Activated CD4-positive, alpha-beta memory T cell treated with anti-CD3 and anti-CD28 coated beads for 36 hours (primary cell): ENCODE measurements around the gene RIMS4. TPM values are rescaled to one million over a fixed set of nuclear protein-coding genes. Genes with fewer than 3 reads are reported as not detected.
A peak's percentile ranks its signal among the peaks of the same experiment; 100 is the strongest.

Source experiments
- CTCF ChIA-PET: fragments of 350-600 bp; sonication (Branson Sonifier 250); formaldehyde crosslinking; loops from one replicate; lab custom pipeline; 2021; ENCODE audit warnings: antibody characterized with exemption, inconsistent platforms; lab: Charles Lee
- POLR2A ChIA-PET: fragments of 350-600 bp; sonication (Branson Sonifier 250); formaldehyde crosslinking; loops from one replicate; lab custom pipeline; 2021; ENCODE audit warnings: antibody characterized with exemption; lab: Charles Lee
- DNase-seq: peaks from one replicate; pipeline ENCODE4 v3.0.0-alpha.2; 2020
- H3K27ac Mint-ChIP-seq: one replicate; pipeline ENCODE4 v1.8.0; 2021; ENCODE audit warnings: mixed read lengths
- H3K27me3 Mint-ChIP-seq: one replicate; pipeline ENCODE4 v1.8.0; 2021; ENCODE audit warnings: mixed read lengths
- H3K36me3 Mint-ChIP-seq: one replicate; pipeline ENCODE4 v1.8.0; 2021; ENCODE audit warnings: mixed read lengths
- H3K4me1 Mint-ChIP-seq: one replicate; pipeline ENCODE4 v1.8.0; 2021; ENCODE audit warnings: low read depth, mixed read lengths
- H3K4me3 Mint-ChIP-seq: one replicate; pipeline ENCODE4 v1.8.0; 2021; ENCODE audit warnings: mild to moderate bottlenecking, mixed read lengths
- H3K9me3 Mint-ChIP-seq: one replicate; pipeline ENCODE4 v1.8.0; 2021; ENCODE audit warnings: mixed read lengths
- intact Hi-C: fragments of 100-400 bp; cut with micrococcal nuclease; formaldehyde crosslinking; loops from one replicate; pipeline ENCODE4 v1.15.1; 2023
- total RNA-seq, 2 experiments: library from RNA; stranded (reverse); gene quantifications; one replicate each; pipeline ENCODE4 v1.2.3, GENCODE V29; 2021

The RIMS4 gene
- total RNA-seq, 2 experiments from 2014 or later, result not detected

GRCh38 chr20:44743080-44743701 lies 67.2 kb downstream of the RIMS4 start:
- CTCF ChIA-PET, result interaction anchor here (1.1 to 1.7 kb wide), 4 partner anchors 10 to 60 kb away, joined by 4 to 6 read pairs (median 4); no protein-coding TSS in a partner anchor

GRCh38 chr20:44742304-44743079 lies 67.9 kb downstream of the RIMS4 start:
- no peak for DNase-seq
- Mint-ChIP-seq H3K27ac (no peak overlapping the region), H3K4me3 (no peak overlapping the region), H3K9me3 (no peaks in the 10 kb centered on the region), H3K27me3 (peaks cover 5% of the 10 kb centered on the region), H3K4me1 (peaks cover 15% of the 10 kb centered on the region), H3K36me3 (no peaks in the 10 kb centered on the region)
- POLR2A ChIA-PET, result no interaction called here
- CTCF ChIA-PET, result interaction anchor here (1.0 to 1.6 kb wide), 2 partner anchors 59 to 124 kb away, joined by 4 read pairs; no protein-coding TSS in a partner anchor
- intact Hi-C loops, result no loop called here

More at GRCh38 chr20:44743080-44743701, 67.2 kb downstream of the RIMS4 start:
- no peak for DNase-seq
- POLR2A ChIA-PET, result no interaction called here
- Mint-ChIP-seq H3K4me3 (no peak overlapping the region), H3K4me1 (peaks cover 15% of the 10 kb centered on the region), H3K27ac (no peak overlapping the region), H3K36me3 (no peaks in the 10 kb centered on the region), H3K27me3 (peaks cover 5% of the 10 kb centered on the region), H3K9me3 (no peaks in the 10 kb centered on the region)
- intact Hi-C loops, result no loop called here

- H3K27ac Mint-ChIP-seq, result no peak overlapping the region
- no peaks in the 10 kb centered on the region for H3K36me3 Mint-ChIP-seq
Observed at GRCh38 chr20:44739942-44740341, 70.4 kb downstream of the RIMS4 start.

GRCh38 chr20:44738813-44739477 lies 71.4 kb downstream of the RIMS4 start:
- peak overlapping the region; percentile 31 for H3K4me3 Mint-ChIP-seq
- H3K9me3 Mint-ChIP-seq, result peaks cover 7% of the 10 kb centered on the region
- peaks cover 14% of the 10 kb centered on the region for H3K4me1 Mint-ChIP-seq
- intact Hi-C loops, result no loop called here
- POLR2A ChIA-PET, result no interaction called here
- no peaks in the 10 kb centered on the region for H3K27me3 Mint-ChIP-seq
- H3K27ac Mint-ChIP-seq, result no peak overlapping the region
- CTCF ChIA-PET, result interaction anchor here (1.0 to 3.7 kb wide), 2 partner anchors 9 to 54 kb away, joined by 3 to 31 read pairs; no protein-coding TSS in a partner anchor
- DNase-seq, result peak; percentile 71
- no peaks in the 10 kb centered on the region for H3K36me3 Mint-ChIP-seq

More at GRCh38 chr20:44739942-44740341, 70.4 kb downstream of the RIMS4 start:
- no peak for DNase-seq
- Mint-ChIP-seq H3K9me3 (peaks cover 7% of the 10 kb centered on the region), H3K4me3 (no peak overlapping the region), H3K27me3 (no peaks in the 10 kb centered on the region), H3K4me1 (peaks cover 14% of the 10 kb centered on the region)
- POLR2A ChIA-PET, result no interaction called here
- CTCF ChIA-PET, result interaction anchor here (3.7 kb wide), 1 partner anchor 8 kb away, joined by 31 read pairs; no protein-coding TSS in a partner anchor
- intact Hi-C loops, result no loop called here

GRCh38 chr20:44737116-44737515 lies 73.2 kb downstream of the RIMS4 start:
- H3K9me3 Mint-ChIP-seq, result peaks cover 7% of the 10 kb centered on the region
- no peak for DNase-seq
- no peak overlapping the region for H3K4me3 Mint-ChIP-seq
- intact Hi-C loops, result no loop called here
- H3K27ac Mint-ChIP-seq, result no peak overlapping the region
- POLR2A ChIA-PET, result no interaction called here
- CTCF ChIA-PET, result interaction anchor here (0.7 to 3.7 kb wide), 4 partner anchors 11 to 54 kb away, joined by 3 to 31 read pairs (median 6); no protein-coding TSS in a partner anchor
- H3K27me3 Mint-ChIP-seq, result no peaks in the 10 kb centered on the region
- H3K4me1 Mint-ChIP-seq, result peaks cover 23% of the 10 kb centered on the region
- no peaks in the 10 kb centered on the region for H3K36me3 Mint-ChIP-seq

GRCh38 chr20:44736170-44737021 lies 74.0 kb downstream of the RIMS4 start:
- H3K4me1 Mint-ChIP-seq, result peaks cover 26% of the 10 kb centered on the region
- ChIA-PET CTCF (interaction anchor here (1.4 to 3.7 kb wide), 3 partner anchors 11 to 53 kb away, joined by 5 to 31 read pairs (median 6); no protein-coding TSS in a partner anchor), POLR2A (no interaction called here)
- peak; percentile 31 for DNase-seq
- peaks cover 7% of the 10 kb centered on the region for H3K9me3 Mint-ChIP-seq
- intact Hi-C loops, result no loop called here
- no peaks in the 10 kb centered on the region for H3K36me3 Mint-ChIP-seq
- H3K27me3 Mint-ChIP-seq, result no peaks in the 10 kb centered on the region
- peak overlapping the region; percentile 31 for H3K4me3 Mint-ChIP-seq
- H3K27ac Mint-ChIP-seq, result no peak overlapping the region

- Mint-ChIP-seq H3K36me3 (no peaks in the 10 kb centered on the region), H3K4me3 (no peak overlapping the region), H3K27ac (no peak overlapping the region), H3K4me1 (peaks cover 26% of the 10 kb centered on the region), H3K27me3 (no peaks in the 10 kb centered on the region), H3K9me3 (peaks cover 7% of the 10 kb centered on the region)
- no peak for DNase-seq
- intact Hi-C loops, result no loop called here
- POLR2A ChIA-PET, result no interaction called here
- CTCF ChIA-PET, result interaction anchor here (6.0 kb wide), 1 partner anchor 50 kb away, joined by 92 read pairs; no protein-coding TSS in a partner anchor
Observed at GRCh38 chr20:44735816-44736169, 74.6 kb downstream of the RIMS4 start.

GRCh38 chr20:44734938-44735337 lies 75.4 kb downstream of the RIMS4 start:
- Mint-ChIP-seq H3K4me3 (no peak overlapping the region), H3K4me1 (peaks cover 26% of the 10 kb centered on the region), H3K27ac (no peak overlapping the region), H3K9me3 (peaks cover 7% of the 10 kb centered on the region), H3K36me3 (no peaks in the 10 kb centered on the region), H3K27me3 (no peaks in the 10 kb centered on the region)
- ChIA-PET CTCF (interaction anchor here (6.0 kb wide), 1 partner anchor 50 kb away, joined by 92 read pairs; no protein-coding TSS in a partner anchor), POLR2A (no interaction called here)
- intact Hi-C loops, result loop anchor here (5.0 kb wide), 2 partner anchors 348 to 518 kb away; no protein-coding TSS in a partner anchor
- DNase-seq, result no peak

GRCh38 chr20:44733341-44734069 lies 76.8 kb downstream of the RIMS4 start:
- peaks cover 7% of the 10 kb centered on the region for H3K9me3 Mint-ChIP-seq
- peaks cover 23% of the 10 kb centered on the region for H3K4me1 Mint-ChIP-seq
- DNase-seq, result peak; percentile 76
- CTCF ChIA-PET, result interaction anchor here (1.0 to 6.0 kb wide), 10 partner anchors 11 to 344 kb away, joined by 3 to 92 read pairs (median 4); no protein-coding TSS in a partner anchor
- no peaks in the 10 kb centered on the region for H3K27me3 Mint-ChIP-seq
- intact Hi-C loops, result loop anchor here (1.0 to 5.0 kb wide), 3 partner anchors 48 to 516 kb away; no protein-coding TSS in a partner anchor
- no peaks in the 10 kb centered on the region for H3K36me3 Mint-ChIP-seq
- H3K4me3 Mint-ChIP-seq, result no peak overlapping the region
- H3K27ac Mint-ChIP-seq, result no peak overlapping the region
- POLR2A ChIA-PET, result no interaction called here

GRCh38 chr20:44732327-44732726 lies 78.0 kb downstream of the RIMS4 start:
- intact Hi-C loops, result loop anchor here (5.0 kb wide), 2 partner anchors 345 to 515 kb away; no protein-coding TSS in a partner anchor
- H3K27me3 Mint-ChIP-seq, result no peaks in the 10 kb centered on the region
- no peak for DNase-seq
- H3K36me3 Mint-ChIP-seq, result no peaks in the 10 kb centered on the region
- ChIA-PET POLR2A (no interaction called here), CTCF (interaction anchor here (0.7 to 6.0 kb wide), 11 partner anchors 11 to 343 kb away, joined by 3 to 92 read pairs (median 5); no protein-coding TSS in a partner anchor)
- H3K4me3 Mint-ChIP-seq, result no peak overlapping the region
- no peak overlapping the region for H3K27ac Mint-ChIP-seq
- H3K9me3 Mint-ChIP-seq, result peaks cover 7% of the 10 kb centered on the region
- peaks cover 22% of the 10 kb centered on the region for H3K4me1 Mint-ChIP-seq
